Endothelial cell of hepatic sinusoid (primary cell): ENCODE measurements around the gene BCR.

Source experiments
- in situ Hi-C: cut with HindIII; loops from 2 replicates; pipeline ENCODE4 v1.10.0; 2017; ENCODE audit warnings: low sequenced_read_pairs

BCR gene

DNA sequence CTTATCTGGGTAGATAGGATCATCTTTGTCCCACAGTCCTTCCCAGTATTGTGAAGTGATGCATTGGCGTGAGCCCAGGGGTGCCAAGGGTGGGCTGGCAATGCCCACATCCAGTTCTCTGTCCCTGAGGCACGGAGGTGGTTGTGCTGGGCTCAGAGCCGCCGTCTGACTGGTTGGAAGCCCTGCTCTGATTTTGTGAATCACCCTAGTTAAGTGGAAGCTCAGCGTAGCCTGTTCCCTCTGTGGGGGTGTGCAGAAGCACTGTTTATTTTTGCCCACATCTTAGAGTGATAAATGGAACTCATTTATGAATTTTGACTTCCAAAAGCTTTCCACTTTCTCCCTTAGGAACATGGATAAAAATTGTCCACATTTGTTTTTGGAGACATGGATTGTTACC is 13.6 kb downstream of the BCR start:
- in situ Hi-C loops = no loop called here

- in situ Hi-C loops = no loop called here
Measured at GRCh38 chr22:23196165-23196564, 15.9 kb downstream of the BCR start.

DNA sequence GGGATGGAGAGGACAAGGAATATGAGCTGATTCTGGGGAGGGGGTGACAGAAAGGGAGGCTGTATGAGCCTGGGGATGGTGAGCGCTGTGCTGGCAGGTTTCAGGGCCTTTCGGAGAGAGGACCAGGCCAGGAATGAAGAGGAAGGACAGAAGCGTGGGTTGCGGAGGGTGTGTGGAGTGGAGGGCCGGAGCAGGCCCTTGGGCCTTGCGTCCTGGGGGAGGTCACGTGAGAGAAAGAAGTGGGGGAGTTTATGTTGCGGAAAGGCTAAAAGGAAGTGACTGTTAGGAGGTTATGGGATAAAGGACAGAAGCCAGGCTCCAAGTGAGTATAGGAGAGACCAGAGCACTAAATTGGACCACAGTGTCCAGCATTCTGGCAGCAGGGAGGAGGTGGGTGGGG is 17.5 kb downstream of the BCR start:
- in situ Hi-C loops = no loop called here

DNA sequence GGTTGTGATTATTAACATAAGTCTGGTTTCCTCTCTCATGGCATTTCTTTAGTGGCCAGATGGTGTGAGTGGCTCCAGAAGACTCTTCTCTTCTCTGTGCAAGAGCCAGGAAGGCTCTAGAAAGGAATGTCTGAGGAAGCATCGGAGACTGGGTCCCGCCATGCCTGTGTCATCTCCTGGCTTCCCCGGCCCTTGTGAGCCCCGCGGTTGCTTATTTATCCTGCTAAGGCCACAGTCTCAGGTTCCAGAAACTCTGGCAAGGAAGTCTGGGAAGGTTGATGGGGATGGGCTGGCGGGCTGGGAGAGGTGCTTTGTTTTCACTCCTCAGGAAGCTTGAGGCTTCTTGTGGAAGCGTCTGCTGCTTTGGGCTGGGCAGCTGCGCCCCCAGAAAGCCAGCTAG is 18.9 kb downstream of the BCR start:
- in situ Hi-C loops = no loop called here

GRCh38 chr22:23200898-23201297 is 20.6 kb downstream of the BCR start:
- in situ Hi-C loops = no loop called here

DNA sequence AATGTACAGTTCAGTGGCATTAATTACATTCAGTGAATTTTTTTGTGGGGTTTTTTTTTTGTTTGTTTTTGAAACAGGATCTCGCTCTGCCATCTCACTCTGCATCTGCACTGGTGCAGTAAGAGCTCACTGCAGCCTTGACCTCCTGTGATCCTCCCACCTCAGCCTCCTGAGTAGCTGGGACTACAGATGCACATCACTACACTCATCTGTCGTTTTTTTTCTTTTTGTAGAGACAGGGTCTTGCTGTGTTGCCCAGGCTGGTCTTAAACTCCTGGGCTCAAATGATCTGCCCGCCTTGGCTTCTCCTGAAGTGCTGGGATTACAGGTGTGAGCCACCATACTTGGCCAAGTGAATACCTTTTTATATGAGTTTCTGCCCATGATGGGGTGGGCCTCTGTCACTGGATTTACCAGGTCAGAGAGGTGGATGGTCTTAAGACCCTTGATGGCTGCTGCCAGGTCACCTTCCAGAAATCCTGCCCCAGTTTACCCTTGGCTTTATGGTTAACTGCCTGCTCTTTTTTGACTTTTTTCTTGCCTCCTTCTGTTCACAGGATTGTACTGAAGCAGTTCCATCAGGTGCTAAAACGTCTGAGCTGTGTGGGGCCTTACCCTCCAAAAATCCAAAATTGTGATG is 22.6 kb downstream of the BCR start:
- in situ Hi-C loops = no loop called here

GRCh38 chr22:23203452-23204124 is 23.3 kb downstream of the BCR start:
- in situ Hi-C loops = no loop called here

- in situ Hi-C loops = no loop called here
Measured at GRCh38 chr22:23204125-23204488, 23.8 kb downstream of the BCR start.

- in situ Hi-C loops = no loop called here
Measured at GRCh38 chr22:23204541-23205157, 24.3 kb downstream of the BCR start.

DNA sequence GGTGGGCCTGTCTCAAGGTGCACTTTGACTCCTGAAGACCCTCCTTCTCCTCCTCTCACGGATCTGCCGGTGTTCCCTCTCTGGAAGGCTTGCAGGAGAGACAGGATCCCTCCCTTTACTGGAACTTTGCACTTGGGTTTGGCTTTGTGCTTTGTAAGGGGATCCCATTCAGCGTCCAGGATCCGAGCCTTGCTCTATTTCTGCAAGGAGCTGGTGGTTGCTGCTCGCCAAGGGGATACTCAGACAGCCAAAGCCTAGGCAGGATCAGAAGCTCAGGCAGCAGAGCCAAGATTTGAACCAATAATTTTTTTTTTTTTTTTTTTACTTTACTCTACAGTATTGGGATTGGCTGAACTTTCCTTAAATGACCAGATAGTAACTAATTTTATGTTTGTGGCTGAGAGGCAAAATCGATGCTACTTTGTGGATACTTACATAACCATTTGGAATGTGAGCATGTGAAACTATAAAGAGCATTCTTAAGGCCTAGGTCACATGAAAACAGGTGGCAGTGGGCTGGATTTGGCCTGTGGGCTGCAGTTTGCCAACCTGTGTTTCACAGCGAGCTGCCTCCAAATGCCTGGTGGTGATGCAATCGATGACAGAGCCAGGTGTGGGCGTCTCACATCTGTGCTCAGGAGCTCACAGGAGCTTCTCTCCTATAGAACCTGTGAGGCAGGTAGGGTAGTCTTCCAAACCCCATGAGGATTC is 25.2 kb downstream of the BCR start:
- in situ Hi-C loops = no loop called here

GRCh38 chr22:23206915-23207314 is 26.6 kb downstream of the BCR start:
- in situ Hi-C loops = no loop called here

DNA sequence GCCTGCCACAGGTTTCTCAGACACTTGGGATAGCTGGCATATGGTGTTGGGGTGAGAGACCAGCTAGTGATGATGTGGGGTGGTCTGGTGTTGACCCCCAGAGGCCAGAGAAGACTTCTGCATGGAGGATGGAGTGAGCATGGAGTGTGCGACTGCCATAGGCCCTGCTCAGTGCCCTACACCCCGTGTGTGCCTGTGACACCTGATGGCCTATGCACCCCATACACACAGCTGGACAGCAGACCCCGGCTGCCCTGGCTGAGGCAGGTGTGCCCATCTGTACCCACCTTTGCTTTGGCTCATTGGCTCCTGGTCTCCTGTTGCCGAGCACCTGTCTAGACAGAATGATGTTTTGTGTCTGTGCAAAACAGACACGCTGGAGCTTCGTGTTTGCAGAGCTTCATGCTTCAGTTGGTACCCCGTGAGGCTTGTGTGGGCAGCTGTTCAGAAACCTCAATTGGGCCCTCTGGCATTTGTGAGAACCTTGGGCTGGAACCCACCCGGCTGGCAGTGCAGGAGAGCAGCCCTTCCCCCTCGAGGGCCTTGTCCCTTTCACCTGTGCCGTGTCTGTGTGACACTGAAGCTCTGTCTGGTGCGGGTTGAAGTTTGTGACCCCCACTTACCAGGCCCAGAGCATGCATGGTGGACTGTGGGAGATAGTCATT is 27.6 kb downstream of the BCR start:
- in situ Hi-C loops = no loop called here

GRCh38 chr22:23210428-23211170 is 30.3 kb downstream of the BCR start:
- in situ Hi-C loops = no loop called here

DNA sequence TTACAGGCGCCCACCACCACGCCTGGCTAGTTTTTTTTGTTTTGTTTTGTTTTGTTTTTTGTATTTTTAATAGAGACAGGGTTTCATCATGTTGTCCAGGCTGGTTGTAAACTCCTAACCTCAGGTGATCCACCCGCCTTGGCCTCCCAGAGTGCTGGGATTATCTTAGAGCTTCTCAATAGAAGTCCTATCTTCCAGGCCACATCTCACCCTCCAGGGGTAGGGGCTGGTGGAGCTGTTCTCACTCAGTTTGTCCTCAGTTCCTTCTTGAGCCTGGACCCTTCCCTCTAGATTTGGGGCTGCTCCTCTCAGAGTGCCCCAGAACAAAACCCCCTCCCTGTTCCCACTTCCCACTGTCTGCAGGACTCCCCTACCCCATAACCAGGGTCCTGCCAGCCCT is 31.3 kb downstream of the BCR start:
- in situ Hi-C loops = no loop called here

- in situ Hi-C loops = no loop called here
Measured at GRCh38 chr22:23212061-23213021, 32.0 kb downstream of the BCR start.

DNA sequence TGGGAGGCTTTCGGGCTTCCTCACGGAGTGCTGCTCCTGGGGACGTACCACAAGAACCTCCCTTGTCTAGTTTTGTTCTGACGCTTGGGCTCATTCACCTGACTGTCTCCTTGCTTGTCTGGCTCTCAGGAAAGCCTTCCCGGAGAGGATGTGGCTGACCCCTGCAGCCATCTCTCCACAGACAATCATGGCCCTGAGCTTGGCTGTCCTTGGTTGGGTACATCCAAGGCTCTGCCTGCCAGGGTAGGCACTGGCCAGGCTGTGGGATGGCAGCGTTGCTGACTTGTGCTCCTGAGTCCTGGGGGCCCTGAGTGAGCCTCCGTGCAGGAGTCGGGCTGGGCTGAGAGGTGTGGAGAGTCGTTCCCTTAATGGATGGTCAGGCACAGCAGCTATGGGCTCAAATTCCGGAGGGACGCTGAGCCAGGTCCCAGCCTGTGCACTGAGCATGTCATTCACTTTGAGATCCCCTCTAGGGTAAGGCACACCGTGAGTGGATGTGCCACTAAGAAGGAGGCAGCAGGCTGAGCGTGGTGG is 32.8 kb downstream of the BCR start:
- in situ Hi-C loops = no loop called here

DNA sequence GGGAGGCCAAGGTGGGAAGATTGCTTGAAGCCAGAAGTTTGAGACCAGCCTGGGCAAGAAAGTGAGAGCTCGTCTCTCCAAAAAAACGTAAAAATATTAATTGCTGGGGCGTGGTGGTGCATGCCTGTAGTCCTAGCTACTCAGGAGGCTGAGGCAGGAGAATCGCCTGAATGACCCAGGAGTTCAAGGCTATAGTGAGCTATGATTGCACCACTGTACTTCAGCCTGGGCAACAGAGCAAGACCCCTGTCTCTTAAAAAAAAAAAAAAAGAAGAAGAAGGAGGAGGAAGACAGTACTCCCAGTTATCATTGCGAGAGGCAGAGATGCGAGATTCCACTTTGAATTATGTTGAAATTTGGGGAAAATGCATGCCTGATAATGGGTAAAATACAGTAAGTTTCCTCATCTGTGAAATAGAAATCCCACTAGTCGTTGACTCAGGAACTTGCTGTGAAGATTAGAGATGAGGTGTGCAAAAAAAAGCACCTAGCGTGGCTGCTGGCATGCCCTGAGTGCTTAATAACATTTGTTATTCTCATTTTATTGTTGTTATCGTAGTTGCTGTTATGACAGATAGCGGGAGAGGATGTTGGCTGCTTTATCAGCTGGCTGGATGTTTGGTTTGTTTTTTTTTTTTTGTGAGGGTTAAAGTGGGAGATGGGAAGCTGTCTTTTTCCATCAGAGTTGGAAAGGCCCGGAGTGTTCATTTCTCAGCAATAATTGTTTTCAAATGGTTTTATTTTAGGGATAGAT is 33.4 kb downstream of the BCR start:
- in situ Hi-C loops = no loop called here

DNA sequence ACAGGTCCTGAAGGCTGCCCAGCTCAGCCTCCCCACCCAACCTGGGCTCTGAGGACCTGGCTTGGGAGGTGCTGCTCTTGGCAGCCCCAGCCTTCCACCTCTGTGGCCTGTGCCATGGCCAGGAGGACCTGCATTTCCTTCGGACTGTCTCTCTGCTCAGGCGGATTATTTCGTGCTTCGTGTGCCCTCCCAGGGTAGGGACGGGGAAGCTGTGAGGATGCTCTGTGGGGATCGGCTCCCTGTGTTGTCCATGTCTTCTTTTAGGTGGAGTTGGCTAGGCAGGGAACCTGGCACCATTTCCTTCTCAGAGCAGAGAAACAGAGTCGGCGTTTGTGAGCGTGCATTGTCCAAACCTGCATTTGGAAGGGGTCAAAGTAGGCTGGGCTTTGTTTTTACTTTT is 34.1 kb downstream of the BCR start:
- in situ Hi-C loops = no loop called here
